KBM-7 (cell line): Measurements from ENCODE around the gene GON7.
"Not testable (repeated sequence)": the region's sequence is repeated elsewhere in the genome, so short reads cannot be mapped to it uniquely, and the experiment has no call there.

ENCODE experiments used
- DNase-seq: peaks from one replicate; pipeline ENCODE4 v3.0.0-alpha.2; 2015
- in situ Hi-C: fragments of 300-500 bp; cut with MboI; formaldehyde crosslinking; loops from 2 replicates; pipeline ENCODE4 v1.14.3; 2020; ENCODE audit warnings: low sequenced_read_pairs, low pct_unique_long_range_greater_than_20kb, mixed read lengths

Gene GON7, protein sequence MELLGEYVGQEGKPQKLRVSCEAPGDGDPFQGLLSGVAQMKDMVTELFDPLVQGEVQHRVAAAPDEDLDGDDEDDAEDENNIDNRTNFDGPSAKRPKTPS

DNA sequence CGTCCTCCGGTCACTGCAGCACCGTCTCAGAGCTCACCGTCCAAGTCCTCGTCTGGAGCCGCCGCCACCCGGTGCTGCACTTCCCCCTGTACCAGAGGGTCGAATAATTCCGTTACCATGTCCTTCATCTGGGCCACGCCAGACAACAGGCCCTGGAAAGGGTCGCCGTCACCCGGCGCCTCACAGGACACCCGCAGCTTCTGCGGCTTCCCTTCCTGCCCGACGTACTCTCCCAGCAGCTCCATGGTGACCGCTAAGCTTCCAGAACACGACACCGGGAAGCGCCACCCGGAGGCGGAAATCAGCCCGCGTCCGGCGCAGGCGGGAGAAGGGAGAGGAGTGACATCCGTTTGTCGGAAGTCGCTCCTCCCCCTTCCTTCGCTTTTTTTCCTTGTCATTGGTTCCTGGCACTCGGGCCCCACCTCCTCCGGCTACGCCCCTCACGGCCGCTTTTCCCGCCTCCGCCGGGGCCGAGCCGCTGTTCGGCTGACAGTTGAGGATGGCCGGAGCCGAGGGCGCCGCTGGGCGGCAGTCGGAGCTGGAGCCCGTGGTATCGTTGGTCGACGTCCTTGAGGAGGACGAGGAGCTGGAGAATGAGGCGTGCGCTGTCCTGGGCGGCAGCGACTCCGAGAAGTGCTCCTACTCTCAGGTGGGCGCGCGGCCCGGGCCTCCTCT is at the start of gene GON7, which contains the start of gene UBR7:
TSS of gene GON7 (minus strand) at position 273 of the 675 bp plus-strand sequence. CDS start at position 245, 28 bp downstream.
TSS of gene UBR7 (plus strand) at position 464 of the 675 bp plus-strand sequence. CDS start at position 500, 36 bp downstream.
- peak; percentile 99 for DNase-seq
- in situ Hi-C loops: no loop called here

DNA sequence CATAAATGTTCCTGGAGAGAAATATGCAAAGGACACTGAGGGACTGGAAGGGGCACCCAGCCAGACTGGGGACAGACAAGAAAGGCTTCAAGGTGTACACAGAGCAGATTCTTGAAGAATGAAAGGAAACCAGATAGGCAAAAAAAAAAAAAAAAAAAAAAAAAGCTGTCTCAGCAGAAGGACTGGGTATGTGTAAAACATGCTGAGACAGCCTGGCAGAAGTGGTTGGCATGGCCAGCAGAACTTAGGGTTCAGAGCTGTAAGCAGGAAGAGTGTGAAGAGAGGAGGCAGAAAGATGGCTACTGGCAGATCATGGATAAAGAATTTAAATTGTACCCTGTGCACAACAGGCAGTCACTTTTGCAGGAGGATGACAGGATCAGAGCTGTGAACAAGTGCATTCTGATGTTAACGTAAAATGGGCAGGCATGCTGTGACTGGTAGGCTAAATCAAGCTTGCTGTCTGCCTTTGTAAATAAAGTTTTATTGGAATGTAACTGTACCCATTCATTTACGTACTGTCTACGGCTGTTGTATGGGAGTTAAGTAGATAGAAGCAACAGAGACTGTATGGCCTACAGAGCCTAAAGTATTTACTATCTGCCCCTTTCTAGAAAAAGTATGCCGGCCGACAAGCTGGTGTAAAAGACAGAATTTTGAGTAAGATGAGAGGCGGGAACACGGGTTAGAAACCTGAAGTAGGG is 42.4 kb upstream of the GON7 start:
- in situ Hi-C loops: loop anchor here (25.0 kb wide), 1 partner anchor 288 kb away; no protein-coding TSS in a partner anchor
- no peak for DNase-seq

DNA sequence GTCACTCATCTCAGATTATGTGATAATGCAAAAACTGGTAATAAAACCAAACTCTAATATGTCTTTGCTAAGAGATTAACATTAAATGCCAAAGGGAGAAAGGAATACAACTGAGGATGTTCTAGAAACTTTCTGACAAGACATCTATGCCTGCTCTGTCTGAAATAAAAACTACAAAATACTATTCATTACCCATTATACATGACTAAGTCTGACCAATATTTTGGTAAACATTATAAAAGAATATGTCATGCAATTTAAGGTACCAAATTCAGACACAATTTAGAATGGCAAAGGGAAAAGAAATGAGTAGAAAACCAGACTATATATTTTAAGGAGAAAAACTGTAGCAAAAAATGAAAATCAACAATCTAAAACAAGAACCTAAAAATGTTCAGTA is 39.7 kb upstream of the GON7 start:
- in situ Hi-C loops: loop anchor here (25.0 kb wide), 1 partner anchor 291 kb away; no protein-coding TSS in a partner anchor
- DNase-seq: no peak

DNA sequence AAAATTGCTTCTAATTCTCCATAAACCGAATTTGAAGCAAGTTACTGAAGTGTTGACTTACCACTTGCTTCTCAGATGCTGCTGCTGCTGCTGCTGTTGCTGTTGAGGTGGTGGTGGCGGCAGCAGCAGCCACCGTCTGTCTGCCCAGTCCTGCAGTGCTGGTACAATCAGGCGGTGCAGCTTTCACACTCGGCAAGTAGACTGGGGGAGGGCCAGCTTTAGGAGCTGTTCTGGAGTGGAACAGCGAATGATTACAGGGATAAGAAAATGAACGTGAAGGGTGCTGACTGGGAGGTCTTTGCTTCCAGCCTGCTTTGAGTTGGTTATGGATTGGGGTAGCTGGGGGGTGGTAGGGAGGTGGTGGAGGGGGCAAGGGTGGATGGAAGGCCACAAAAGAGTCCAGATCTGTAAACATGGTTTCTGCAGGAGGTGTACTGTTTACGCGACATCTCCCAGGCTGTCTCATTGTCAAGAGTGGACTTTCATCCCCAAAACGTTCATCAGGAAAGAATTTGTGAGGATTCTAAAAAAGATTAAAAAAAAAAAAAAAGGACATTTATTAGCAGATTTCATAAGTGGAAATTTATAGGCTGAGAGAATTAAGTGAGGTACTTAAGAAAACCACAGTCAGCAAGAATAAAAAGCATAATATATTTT is 39.0 kb upstream of the GON7 start:
- DNase-seq: no peak
- in situ Hi-C loops: loop anchor here (25.0 kb wide), 1 partner anchor 291 kb away; no protein-coding TSS in a partner anchor

DNA sequence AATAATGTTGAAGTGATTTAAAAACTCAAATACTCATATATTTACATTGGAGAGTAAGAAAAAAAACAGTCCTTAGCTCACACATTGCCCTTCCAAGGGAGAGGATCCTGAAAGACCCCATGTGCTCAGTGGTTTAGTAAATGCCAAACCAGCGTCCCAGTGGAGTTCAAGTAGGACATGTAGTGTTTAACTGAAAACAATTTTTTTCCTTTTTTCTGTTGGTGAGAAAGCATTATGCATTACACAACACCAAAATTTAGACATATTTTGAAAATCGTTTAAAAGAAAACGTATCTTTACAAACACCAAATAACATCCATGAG is 33.8 kb upstream of the GON7 start:
- in situ Hi-C loops: loop anchor here (25.0 kb wide), 1 partner anchor 297 kb away; no protein-coding TSS in a partner anchor

DNA sequence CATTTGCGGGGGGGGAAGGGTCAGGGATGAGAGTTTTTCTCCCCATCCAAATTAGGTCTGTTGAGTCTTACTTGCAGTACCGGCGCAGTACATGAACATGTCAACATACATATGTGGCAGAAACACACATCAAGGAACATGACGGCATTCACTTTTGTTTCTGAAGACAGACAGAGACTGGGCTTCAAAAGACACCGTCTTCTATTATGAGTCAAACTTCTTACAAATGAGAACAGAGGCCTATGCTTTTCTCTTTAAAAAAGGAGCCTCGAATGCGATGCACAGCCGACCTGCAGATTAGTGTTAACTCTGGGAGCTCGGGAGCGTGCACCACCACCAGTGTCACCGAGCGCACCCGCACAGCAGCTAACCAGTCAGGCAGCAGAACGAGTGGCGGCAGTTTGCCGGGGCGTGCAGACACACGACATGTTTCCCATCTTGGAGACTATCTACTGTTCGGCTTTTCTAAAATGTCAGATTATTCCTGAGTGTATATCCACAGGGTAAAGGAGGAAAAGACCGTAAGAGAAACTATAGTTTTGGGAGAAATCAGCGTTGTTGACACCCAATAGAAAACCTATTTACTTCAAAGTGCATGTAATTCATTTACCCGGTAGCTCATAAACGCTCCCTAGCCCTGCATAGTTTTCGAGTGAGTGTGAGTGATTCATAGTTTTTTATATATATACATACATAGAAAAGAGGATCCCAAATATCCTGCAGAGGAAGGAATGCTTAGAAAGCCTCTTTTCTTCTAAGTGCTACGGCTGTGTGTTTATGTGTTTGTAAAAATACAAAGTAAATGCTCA is 33.2 kb upstream of the GON7 start:
- in situ Hi-C loops: loop anchor here (25.0 kb wide), 1 partner anchor 297 kb away; no protein-coding TSS in a partner anchor
- DNase-seq: no peak

More for the DNA sequence above, 33.8 kb upstream of the GON7 start:
- no peak for DNase-seq

DNA sequence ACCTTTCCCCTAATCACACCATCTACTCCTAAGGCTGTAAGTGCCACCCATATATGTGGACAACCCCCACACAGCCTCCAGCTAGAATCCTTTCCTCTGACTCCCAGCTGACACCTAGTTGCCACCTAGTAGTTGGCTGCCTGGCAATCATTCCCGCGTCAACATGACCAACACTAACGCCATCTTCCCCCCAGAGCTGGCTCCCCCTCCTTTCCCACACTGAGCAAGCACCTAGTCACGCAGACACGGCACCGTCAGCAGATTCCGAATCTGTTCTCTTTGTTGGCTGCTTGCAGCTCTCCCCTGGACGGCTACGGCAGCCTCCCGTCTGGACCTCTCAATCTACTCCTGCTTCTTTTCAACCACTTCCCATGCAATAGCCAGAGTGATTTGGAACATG is 27.9 kb upstream of the GON7 start:
- DNase-seq: no peak
- in situ Hi-C loops: loop anchor here (25.0 kb wide), 1 partner anchor 303 kb away; no protein-coding TSS in a partner anchor

DNA sequence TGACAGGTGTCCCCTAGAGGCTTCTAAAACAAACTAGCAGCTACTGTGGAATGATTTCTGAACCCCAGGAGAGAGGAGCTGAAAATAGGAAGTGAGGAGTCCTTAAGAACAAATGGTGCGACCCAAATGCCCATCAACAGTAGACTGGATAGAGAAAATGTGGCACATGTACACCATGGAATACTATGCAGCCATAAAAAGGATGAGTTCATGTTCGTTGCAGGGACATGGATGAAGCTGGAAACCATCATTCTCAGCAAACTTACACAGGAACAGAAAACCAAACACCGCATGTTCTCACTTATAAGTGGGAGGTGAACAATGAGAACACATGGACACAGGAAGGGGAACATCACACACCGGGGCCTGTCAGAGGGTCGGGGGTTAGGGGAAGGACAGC is 26.2 kb upstream of the GON7 start:
- in situ Hi-C loops: loop anchor here (25.0 kb wide), 1 partner anchor 304 kb away; no protein-coding TSS in a partner anchor
- DNase-seq: not testable (repeated sequence)

DNA sequence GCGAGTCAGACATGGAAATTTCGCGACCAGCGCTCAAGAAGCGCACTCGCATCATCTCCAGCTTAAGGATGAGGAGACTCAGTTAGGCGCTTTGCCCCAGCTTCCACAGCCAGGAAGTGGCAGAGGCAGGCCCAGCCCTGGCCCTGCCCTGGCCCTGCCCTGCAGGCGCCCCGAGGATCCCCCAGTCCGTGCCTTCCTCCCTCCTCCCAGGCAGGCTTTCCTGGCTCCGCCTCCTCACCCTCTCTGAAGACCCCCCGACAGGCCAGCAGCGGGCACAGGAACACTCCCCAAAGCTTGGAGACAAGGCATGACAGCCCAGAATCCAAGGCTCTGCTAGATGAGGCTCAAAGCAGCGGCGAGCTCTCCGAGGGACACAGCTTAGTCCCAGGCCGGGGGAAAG is 25.3 kb upstream of the GON7 start:
- in situ Hi-C loops: loop anchor here (25.0 kb wide), 1 partner anchor 305 kb away; no protein-coding TSS in a partner anchor
- DNase-seq: no peak

DNA sequence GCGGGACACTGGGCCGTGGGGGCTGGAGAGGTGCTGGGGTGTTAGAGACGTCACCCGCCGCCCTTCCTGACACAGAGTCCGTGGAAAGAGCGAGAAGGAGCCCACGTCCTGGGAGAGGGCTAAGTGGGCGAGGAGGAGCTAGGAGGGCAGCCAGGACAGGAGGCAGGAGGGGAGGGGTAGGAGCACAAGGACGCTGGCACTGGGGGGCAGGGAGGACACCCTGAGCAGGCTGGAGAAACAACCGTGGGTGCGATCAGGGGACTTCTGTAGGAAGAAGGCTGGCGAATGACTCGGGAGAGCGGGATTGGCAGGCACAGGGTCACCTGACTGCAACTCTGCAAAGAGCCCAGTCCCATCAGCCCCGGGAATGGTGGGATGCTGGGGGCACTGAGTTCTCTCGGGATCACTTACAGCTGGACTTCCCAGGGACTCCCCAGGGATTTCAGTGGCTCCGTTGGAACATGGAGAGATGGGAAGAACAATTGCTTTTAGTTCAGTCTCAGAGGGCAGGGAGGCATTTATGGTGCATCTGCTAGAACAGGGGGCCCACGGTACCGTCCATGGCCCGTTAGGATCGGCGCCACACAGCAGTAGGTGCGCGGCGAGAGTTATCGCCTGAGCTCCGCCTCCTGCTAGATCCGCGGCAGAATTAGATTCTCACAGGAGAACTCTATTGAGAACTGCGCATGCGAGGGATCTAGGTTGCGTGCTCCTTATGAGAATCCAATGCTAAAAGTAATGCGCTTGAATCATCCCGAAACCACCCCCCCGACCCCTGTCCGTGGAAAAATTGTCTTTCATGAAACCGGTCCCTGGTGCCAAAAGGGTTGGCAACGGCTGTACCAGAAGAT is 24.5 kb upstream of the GON7 start:
- DNase-seq: no peak
- in situ Hi-C loops: loop anchor here (25.0 kb wide), 1 partner anchor 306 kb away; no protein-coding TSS in a partner anchor

DNA sequence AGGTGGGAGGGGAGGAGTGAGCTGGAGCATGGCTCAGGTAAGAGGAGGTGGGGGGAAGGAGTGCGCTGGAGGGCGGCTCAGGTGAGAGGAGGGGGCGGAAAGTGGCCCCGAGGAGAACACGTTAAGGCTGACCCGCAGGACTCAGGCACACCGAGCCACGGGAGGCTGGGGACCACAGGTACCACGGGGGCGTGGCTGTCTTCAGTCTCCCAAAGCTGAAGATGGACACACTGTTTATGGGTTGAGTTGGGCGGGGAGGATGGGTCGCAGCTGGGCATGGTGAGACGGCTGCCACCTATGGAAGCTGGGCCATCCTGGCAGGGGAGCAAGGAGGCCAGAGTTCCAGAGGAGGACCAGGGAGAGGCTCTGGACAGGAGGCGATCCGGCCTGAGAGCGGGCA is 23.7 kb upstream of the GON7 start:
- DNase-seq: no peak
- in situ Hi-C loops: loop anchor here (25.0 kb wide), 1 partner anchor 307 kb away; no protein-coding TSS in a partner anchor

DNA sequence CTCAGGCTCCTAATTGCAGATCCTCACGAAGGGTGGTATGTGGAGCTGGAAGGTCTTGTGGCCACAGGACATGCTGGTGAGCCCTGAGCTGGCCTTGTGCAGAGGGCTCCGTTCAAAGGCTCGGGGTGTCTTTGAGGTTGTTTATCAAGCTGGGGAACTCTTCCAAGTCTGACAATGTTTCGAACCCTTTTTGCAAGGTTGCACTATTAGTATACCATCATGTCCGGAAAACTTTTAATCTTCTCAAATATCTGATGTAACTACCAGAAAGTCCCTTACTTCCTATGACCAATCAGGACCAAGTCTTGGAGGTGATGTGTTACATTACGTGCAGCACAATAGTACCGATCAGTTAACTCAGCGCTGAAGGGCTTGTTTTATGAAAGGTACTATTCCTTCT is 21.7 kb upstream of the GON7 start:
- in situ Hi-C loops: loop anchor here (25.0 kb wide), 1 partner anchor 309 kb away; no protein-coding TSS in a partner anchor

DNA sequence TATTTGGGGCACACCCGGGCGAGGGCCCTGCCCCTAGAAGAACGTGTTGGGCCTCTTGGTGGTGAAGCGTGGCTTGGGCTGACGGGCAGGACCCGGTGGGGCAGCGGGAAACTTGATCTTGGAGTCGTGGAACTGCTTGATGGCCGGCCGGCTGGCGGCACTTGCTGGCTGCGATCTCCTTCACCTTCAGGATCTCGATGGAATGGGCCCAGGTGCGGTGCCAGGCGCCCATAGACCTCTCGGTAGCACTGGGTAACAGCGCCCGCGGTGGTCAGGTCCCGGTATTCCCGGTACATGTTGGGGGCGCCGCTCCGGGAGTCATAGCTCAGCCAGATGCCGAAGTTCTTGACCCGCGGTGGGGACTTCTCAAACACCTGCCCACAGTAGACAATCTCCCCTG is 16.7 kb upstream of the GON7 start:
- in situ Hi-C loops: no loop called here
- DNase-seq: no peak

More for the DNA sequence above, 21.7 kb upstream of the GON7 start:
- DNase-seq: no peak

DNA sequence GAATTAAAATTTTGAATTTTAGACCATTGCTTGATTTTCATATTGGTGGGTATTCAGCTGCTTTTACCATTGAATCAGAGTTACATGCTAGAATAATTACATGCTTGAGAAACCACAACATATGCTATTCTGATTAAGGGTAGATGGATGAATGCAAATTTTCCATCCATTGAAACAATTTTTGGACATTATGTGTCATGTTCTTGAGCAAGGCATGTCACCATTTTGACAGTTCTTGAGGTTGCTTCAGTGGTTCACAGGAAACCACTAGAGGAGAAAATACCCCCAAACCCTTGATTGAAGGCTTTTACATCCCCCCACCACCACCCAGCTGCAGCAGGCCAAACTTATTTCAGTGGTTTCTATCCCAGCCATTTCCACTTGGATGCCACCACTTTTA is 13.6 kb upstream of the GON7 start:
- no peak for DNase-seq
- in situ Hi-C loops: no loop called here

DNA sequence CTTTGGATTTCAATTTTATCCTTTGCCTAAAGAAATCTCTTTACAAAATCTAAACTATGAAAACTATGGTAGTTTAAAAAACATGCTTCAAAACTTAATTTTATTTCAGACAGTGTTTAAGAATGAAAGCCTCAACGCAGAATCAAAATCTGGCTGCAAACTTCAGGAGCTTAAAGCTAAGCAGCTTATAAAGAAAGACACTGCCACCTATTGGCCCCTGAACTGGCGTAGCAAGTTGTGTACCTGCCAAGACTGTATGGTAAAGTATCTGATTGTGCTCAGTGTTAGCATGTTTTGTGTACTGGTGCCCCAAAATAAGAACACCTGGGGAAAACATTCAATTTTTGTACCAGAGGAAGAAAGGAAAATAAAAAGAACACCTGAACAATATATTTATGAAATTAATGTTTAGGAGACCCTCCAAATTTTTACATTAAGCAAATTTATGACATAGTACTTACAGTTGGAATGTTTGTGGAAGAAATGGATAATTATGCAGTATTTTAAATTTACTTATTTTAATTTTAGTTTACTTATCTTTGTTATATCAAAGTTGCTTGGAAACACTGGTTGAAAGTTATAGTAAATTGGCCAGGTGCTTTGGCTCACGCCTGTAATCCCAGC is 12.3 kb upstream of the GON7 start:
- DNase-seq: peak; percentile 49
- in situ Hi-C loops: no loop called here

DNA sequence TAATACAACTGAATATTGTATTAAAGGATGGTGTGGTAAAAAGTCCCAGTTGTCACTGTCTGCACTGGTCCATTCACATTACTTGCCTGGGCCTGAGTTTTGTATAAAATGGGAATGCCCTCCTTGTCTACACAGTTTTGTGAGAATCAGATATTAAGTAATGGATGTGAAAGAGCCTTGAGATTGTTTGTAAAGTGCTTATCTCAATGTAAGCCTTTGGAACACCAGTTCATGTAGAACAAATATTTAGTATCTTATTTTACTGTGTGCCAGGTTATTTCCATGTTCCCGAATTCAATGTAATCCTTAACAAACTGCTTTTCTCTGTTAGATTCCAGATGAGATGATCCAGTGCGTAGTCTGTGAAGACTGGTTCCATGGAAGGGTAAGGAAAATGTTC is 7.7 kb upstream of the GON7 start:
- in situ Hi-C loops: no loop called here
- DNase-seq: no peak

DNA sequence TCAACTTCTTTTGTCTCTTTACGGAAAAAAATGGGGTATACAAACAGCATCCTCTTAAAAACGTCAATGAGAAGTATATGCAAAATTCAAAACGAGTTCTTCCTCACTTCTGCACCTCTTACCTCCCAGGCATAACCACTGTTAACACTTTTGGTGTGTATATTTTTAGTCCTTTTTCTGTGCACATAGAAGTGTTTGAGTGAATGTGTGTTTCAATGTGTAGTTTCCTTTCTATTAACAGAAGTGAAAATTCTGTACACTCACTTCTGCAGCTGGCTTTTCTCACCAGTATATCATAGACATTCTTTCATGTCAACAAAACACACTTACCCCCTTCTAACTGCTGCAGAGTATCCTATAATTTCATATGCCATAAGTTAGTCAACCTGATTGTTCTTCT is 5.6 kb upstream of the GON7 start:
- no peak for DNase-seq
- in situ Hi-C loops: no loop called here
